Upper lobe of right lung (tissue), 1 donor: ENCODE data around the gene VAPA. TPM values are rescaled to one million over a fixed set of nuclear protein-coding genes. Genes with fewer than 3 reads are reported as not detected.

Experiments used
- ATAC-seq: fragments of 200-7000 bp; cut with Tn5 transposase; one replicate; pipeline ENCODE4 v1.9.1; 2020; ENCODE audit warnings: mild to moderate bottlenecking, moderate library complexity
- DNase-seq: peaks from one replicate; pipeline ENCODE4 v3.0.0-alpha.2; 2020
- H3K27ac ChIP-seq: fragments of 200-600 bp; one replicate; pipeline ENCODE4 v1.8.0; 2022
- H3K27me3 ChIP-seq: fragments of 200-600 bp; one replicate; pipeline ENCODE4 v1.8.0; 2022; ENCODE audit warnings: mild to moderate bottlenecking
- H3K36me3 ChIP-seq: fragments of 200-600 bp; one replicate; pipeline ENCODE4 v1.8.0; 2022
- H3K4me1 ChIP-seq: fragments of 200-600 bp; one replicate; pipeline ENCODE4 v1.8.0; 2022
- H3K4me3 ChIP-seq: fragments of 200-600 bp; one replicate; pipeline ENCODE4 v1.8.0; 2022; ENCODE audit warnings: mild to moderate bottlenecking
- H3K9me3 ChIP-seq: fragments of 200-600 bp; one replicate; pipeline ENCODE4 v1.8.0; 2022
- intact Hi-C: fragments of 100-400 bp; cut with DNase I; formaldehyde crosslinking; loops from one replicate; pipeline ENCODE4 v1.11.0; 2022
- total RNA-seq: library from RNA; stranded (reverse); fragmentation: NEBNext Ultra II Directional; extraction: Animal tissue kit (Norgen Biotek cat#: 25700); gene quantifications from one replicate; pipeline ENCODE4 v1.2.1, GENCODE V29; 2021
- TF ChIP-seq, protein P1 (sequence below): fragments of 200-600 bp; IDR thresholded peaks from one replicate; pipeline ENCODE4 v1.8.0; 2022; ENCODE audit warnings: antibody characterized with exemption
- donor health status: DM: no; HTN: yes; CAD: no; lungs with severe emphysema.

Gene VAPA
- total RNA-seq, 1 donor from 2014 or later = 225 TPM

DNA sequence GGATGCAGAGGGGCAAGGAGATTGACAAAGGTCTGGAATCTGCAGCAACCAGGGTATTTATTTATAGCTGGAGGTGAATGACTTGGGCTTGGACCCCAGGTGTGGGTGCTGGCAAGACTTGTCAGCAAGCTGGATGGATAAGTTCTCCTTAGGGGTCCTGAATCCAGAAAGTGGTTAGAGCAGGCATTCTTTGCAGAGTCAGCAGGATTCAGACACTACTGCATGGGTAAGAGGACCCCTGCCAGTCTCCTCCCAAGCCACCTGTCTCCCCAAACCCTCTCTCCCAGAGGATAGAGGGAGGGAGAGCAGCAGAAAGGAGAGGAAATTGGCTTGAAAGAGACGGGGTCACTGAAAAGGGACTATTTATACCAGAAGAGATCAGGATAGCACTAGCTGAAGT is 89.5 kb downstream of the VAPA start:
- TF ChIP-seq, protein P1, sequence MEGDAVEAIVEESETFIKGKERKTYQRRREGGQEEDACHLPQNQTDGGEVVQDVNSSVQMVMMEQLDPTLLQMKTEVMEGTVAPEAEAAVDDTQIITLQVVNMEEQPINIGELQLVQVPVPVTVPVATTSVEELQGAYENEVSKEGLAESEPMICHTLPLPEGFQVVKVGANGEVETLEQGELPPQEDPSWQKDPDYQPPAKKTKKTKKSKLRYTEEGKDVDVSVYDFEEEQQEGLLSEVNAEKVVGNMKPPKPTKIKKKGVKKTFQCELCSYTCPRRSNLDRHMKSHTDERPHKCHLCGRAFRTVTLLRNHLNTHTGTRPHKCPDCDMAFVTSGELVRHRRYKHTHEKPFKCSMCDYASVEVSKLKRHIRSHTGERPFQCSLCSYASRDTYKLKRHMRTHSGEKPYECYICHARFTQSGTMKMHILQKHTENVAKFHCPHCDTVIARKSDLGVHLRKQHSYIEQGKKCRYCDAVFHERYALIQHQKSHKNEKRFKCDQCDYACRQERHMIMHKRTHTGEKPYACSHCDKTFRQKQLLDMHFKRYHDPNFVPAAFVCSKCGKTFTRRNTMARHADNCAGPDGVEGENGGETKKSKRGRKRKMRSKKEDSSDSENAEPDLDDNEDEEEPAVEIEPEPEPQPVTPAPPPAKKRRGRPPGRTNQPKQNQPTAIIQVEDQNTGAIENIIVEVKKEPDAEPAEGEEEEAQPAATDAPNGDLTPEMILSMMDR = no peak
- DNase-seq (no peak), ATAC-seq (no peak)
- intact Hi-C loops = no loop called here
- Histone ChIP-seq H3K4me3 (no peak overlapping the region), H3K27me3 (no peaks in the 10 kb centered on the region), H3K36me3 (no peaks in the 10 kb centered on the region), H3K27ac (no peak overlapping the region), H3K4me1 (peaks cover 9% of the 10 kb centered on the region), H3K9me3 (peaks cover 16% of the 10 kb centered on the region)

DNA sequence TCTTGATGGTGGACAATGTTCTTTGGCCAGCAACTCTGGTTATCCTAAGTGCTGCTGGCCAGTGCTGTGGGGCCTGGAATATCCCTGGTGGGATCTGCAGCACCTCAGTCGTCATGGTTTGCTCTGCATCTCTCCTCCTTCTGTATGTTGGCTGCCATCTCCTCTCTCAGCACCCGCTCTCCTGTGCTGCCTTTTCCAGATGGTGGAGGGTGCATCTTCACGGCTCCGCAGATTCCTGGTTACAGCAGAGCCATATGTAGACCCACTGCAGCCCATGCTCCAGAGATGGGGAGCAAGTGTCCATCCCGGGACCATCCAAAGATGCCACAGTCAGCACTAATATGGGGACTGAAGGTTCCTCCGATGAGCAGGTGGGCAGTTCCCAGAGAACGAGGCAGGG is 90.0 kb downstream of the VAPA start:
- ATAC-seq (no peak), DNase-seq (no peak)
- peaks cover 9% of the 10 kb centered on the region for H3K4me1 ChIP-seq
- intact Hi-C loops = no loop called here
- no peak overlapping the region for H3K27ac ChIP-seq
- H3K27me3 ChIP-seq = no peaks in the 10 kb centered on the region
- TF ChIP-seq, protein P1 = no peak
- peaks cover 11% of the 10 kb centered on the region for H3K9me3 ChIP-seq
- no peaks in the 10 kb centered on the region for H3K36me3 ChIP-seq
- H3K4me3 ChIP-seq = no peak overlapping the region

DNA sequence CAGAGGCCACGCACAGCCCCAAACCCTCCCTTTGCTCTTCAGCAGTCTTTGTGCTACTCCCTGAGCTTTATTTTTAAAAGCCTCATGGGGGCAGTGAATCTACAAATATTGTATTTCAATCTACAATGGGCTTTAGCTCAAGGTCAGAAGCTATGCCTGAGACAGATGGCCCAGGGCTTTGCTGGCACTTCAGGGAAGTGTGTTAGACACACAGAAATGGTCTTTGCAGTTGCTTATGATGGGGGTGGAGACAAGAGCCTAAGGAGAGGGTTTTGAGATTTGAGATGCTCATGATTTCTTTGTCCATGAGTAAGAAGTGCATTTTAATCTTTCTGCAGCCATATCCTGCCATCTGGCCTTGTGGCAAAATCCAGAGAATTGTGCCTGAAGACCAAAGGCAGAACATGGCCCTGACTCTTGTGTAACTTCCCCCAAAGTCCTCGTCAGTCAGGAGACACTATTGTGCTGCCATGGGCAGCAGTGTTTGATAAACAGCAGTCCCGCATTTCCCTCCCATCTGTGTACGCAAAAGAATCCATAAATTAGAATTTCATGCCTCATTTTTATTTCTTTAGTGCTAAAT is 92.6 kb downstream of the VAPA start:
- peaks cover 22% of the 10 kb centered on the region for H3K4me1 ChIP-seq
- ATAC-seq = peak; percentile 53
- no peak for DNase-seq
- H3K4me3 ChIP-seq = no peak overlapping the region
- H3K36me3 ChIP-seq = no peaks in the 10 kb centered on the region
- no peaks in the 10 kb centered on the region for H3K27me3 ChIP-seq
- TF ChIP-seq, protein P1 = peak; percentile 26
- intact Hi-C loops = no loop called here
- H3K9me3 ChIP-seq = no peaks in the 10 kb centered on the region
- H3K27ac ChIP-seq = no peak overlapping the region

DNA sequence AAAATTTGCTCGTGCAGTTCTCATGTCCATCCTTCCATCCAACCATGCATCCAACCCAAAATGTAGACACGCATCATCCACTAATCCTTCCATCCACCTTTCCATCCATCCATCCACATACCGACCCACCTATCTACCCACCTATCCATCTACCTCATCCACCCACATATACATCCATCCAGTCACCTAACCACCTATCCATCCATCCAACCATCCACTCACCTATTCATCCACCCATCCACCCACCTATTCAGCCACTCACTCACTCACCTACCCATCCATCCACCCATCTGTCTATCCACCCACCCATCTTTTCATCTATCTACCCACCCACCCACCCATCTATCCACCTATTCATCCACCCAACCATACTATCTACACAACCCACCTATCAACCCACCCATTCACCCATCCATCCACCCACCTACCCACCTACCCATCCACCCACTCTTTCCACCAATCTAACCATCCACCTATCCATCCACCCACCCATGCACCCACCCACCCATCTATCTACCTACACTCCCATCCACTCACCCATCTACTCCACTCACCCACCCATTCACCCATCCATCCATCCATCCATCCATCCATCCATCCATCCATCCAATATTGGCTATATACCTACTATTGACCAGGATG is 94.3 kb downstream of the VAPA start:
- Histone ChIP-seq H3K27ac (no peak overlapping the region), H3K9me3 (no peaks in the 10 kb centered on the region), H3K27me3 (no peaks in the 10 kb centered on the region), H3K36me3 (no peaks in the 10 kb centered on the region), H3K4me1 (peaks cover 23% of the 10 kb centered on the region), H3K4me3 (no peak overlapping the region)
- ATAC-seq (no peak), DNase-seq (no peak)
- TF ChIP-seq, protein P1 = no peak
- intact Hi-C loops = no loop called here

Other genes with a start within 250 kb of the VAPA start
- 137 TPM for gene RAB31, start 205.7 kb upstream of the VAPA start, total RNA-seq
- gene TXNDC2, start 28.0 kb upstream of the VAPA start, total RNA-seq = 0.55 TPM